ENCODE results near the gene GPR85. TPM values are rescaled to one million over a fixed set of nuclear protein-coding genes. Genes with fewer than 3 reads are reported as not detected.

The GPR85 gene
- total RNA-seq, 1 experiment from 2014 or later: not detected

- Histone ChIP-seq H4K8ac (replicated peaks; ENCODE audit: insufficient read length, low read depth, low read length) (no peak overlapping the region), H2AK5ac (ENCODE audit: insufficient read length, low read length) (no peak overlapping the region), H3K18ac (ENCODE audit: insufficient read length, low read depth, low read length) (no peak overlapping the region), H3K27ac (ENCODE audit: insufficient read length, low read depth, low read length) (no peak overlapping the region), H4K20me1 (ENCODE audit: control insufficient read depth, insufficient read depth, insufficient read length) (no peaks in the 10 kb centered on the region), H4K5ac (ENCODE audit: insufficient read length, low read depth, low read length) (no peak overlapping the region), H3K79me2 (ENCODE audit: insufficient read depth, low read length) (no peaks in the 10 kb centered on the region), H4K91ac (ENCODE audit: insufficient read length, low read depth, low read length) (no peak overlapping the region), H2BK12ac (ENCODE audit: insufficient read length, low read depth, low read length) (no peak overlapping the region), H3K9me3 (ENCODE audit: control insufficient read depth, low read depth, low read length) (no peaks in the 10 kb centered on the region), H3K27me3 (ENCODE audit: insufficient read depth, low read length) (no peaks in the 10 kb centered on the region), H3K4me1 (ENCODE audit: insufficient read depth, low read length) (no peaks in the 10 kb centered on the region), H2AFZ (ENCODE audit: low read length) (no peak overlapping the region), H3K79me1 (ENCODE audit: insufficient read depth, low read depth, low read length, poor library complexity, severe bottlenecking) (no peaks in the 10 kb centered on the region), H3K4me2 (ENCODE audit: insufficient read depth, insufficient read length, low read length) (no peak overlapping the region), H2BK15ac (ENCODE audit: low read depth, low read length) (no peak overlapping the region), H3K9ac (ENCODE audit: extremely low read depth, insufficient read length, low read length) (no peak overlapping the region), H3K14ac (ENCODE audit: insufficient read depth, low read length) (no peak overlapping the region), H2BK120ac (ENCODE audit: low read depth, low read length, poor library complexity, severe bottlenecking) (no peak overlapping the region), H3K23me2 (ENCODE audit: insufficient read length, low read depth, low read length, poor library complexity, severe bottlenecking) (no peaks in the 10 kb centered on the region), H2BK5ac (ENCODE audit: insufficient read length, low read length) (no peak overlapping the region), H3T11ph (ENCODE audit: low read length) (no peak overlapping the region), H3K23ac (ENCODE audit: insufficient read length, low read depth, low read length) (no peak overlapping the region), H3K56ac (ENCODE audit: insufficient read length, low read depth, low read length) (no peak overlapping the region), H3K4ac (ENCODE audit: low read depth, low read length) (no peak overlapping the region), H2BK20ac (ENCODE audit: low read depth, low read length, poor library complexity, severe bottlenecking) (no peak overlapping the region)
- no CpG with 5 or more reads among the region's 2 CpGs for WGBS (ENCODE audit: extremely low coverage, insufficient read length, low lambda C conversion rate)
- Mint-ChIP-seq H3K4me1 (no peaks in the 10 kb centered on the region), H3K36me3 (ENCODE audit: insufficient read depth in 1 of 3, low read depth in 3 of 3) (no peaks in the 10 kb centered on the region), H3K9me3 (no peaks in the 10 kb centered on the region), H3K4me3 (no peak overlapping the region), H3K27ac (no peak overlapping the region), H3K27me3 (ENCODE audit: low read depth) (peaks cover 13% of the 10 kb centered on the region)
- TF ChIP-seq CTCF (conservative IDR thresholded peaks at IDR 0.05): no peak
- no peak for DNase-seq
Measured at GRCh38 chr7:113060100-113060499, 26.5 kb downstream of the GPR85 start.
